ENCODE measurements around the gene BABAM2.
A peak's percentile ranks its signal among the peaks of the same experiment; 100 is the strongest.

Gene BABAM2

GRCh38 chr2:28348921-28349320, 458.4 kb downstream of the BABAM2 start:
- H3K27me3 ChIP-seq (ENCODE audit: control insufficient read depth, insufficient read depth, low read length), result no peaks in the 10 kb centered on the region
- H3K36me3 ChIP-seq (ENCODE audit: insufficient read depth, low read length), result no peaks in the 10 kb centered on the region
- no peak overlapping the region for H3K4me3 ChIP-seq (ENCODE audit: low read length)
- H3K4me2 ChIP-seq (ENCODE audit: low read length), result no peak overlapping the region
- peaks cover 7% of the 10 kb centered on the region for H3K4me1 ChIP-seq (ENCODE audit: control insufficient read depth, insufficient read depth, low read length)
- H3K9ac ChIP-seq (ENCODE audit: low read depth, low read length), result no peak overlapping the region
- no peaks in the 10 kb centered on the region for H3K9me3 ChIP-seq (replicated peaks; ENCODE audit: low read length)

- Histone ChIP-seq H3K9me3 (replicated peaks; ENCODE audit: low read length) (no peaks in the 10 kb centered on the region), H3K4me3 (ENCODE audit: low read length) (no peak overlapping the region)
Observed at GRCh38 chr2:28349546-28350165, 459.1 kb downstream of the BABAM2 start.

GRCh38 chr2:28350196-28350595, 459.7 kb downstream of the BABAM2 start:
- Histone ChIP-seq H3K27me3 (ENCODE audit: control insufficient read depth, insufficient read depth, low read length) (no peaks in the 10 kb centered on the region), H3K9ac (ENCODE audit: low read depth, low read length) (no peak overlapping the region), H3K36me3 (ENCODE audit: insufficient read depth, low read length) (no peaks in the 10 kb centered on the region), H3K4me1 (ENCODE audit: control insufficient read depth, insufficient read depth, low read length) (peaks cover 5% of the 10 kb centered on the region), H3K4me2 (ENCODE audit: low read length) (no peak overlapping the region), H3K9me3 (replicated peaks; ENCODE audit: low read length) (no peaks in the 10 kb centered on the region), H3K4me3 (ENCODE audit: low read length) (no peak overlapping the region)

More at GRCh38 chr2:28349546-28350165, 459.1 kb downstream of the BABAM2 start:
- Histone ChIP-seq H3K4me1 (ENCODE audit: control insufficient read depth, insufficient read depth, low read length) (peaks cover 5% of the 10 kb centered on the region), H3K9ac (ENCODE audit: low read depth, low read length) (no peak overlapping the region), H3K4me2 (ENCODE audit: low read length) (no peak overlapping the region), H3K36me3 (ENCODE audit: insufficient read depth, low read length) (no peaks in the 10 kb centered on the region), H3K27me3 (ENCODE audit: control insufficient read depth, insufficient read depth, low read length) (no peaks in the 10 kb centered on the region)

GRCh38 chr2:28350791-28351285, 460.3 kb downstream of the BABAM2 start:
- H3K27me3 ChIP-seq (ENCODE audit: control insufficient read depth, insufficient read depth, low read length), result no peaks in the 10 kb centered on the region
- H3K9ac ChIP-seq (ENCODE audit: low read depth, low read length), result no peak overlapping the region
- no peak overlapping the region for H3K4me2 ChIP-seq (ENCODE audit: low read length)
- H3K36me3 ChIP-seq (ENCODE audit: insufficient read depth, low read length), result no peaks in the 10 kb centered on the region
- H3K4me3 ChIP-seq (ENCODE audit: low read length), result no peak overlapping the region
- no peaks in the 10 kb centered on the region for H3K9me3 ChIP-seq (replicated peaks; ENCODE audit: low read length)
- H3K4me1 ChIP-seq (ENCODE audit: control insufficient read depth, insufficient read depth, low read length), result peaks cover 11% of the 10 kb centered on the region

- H3K9ac ChIP-seq (ENCODE audit: low read depth, low read length), result no peak overlapping the region
- H3K36me3 ChIP-seq (ENCODE audit: insufficient read depth, low read length), result no peaks in the 10 kb centered on the region
- no peak overlapping the region for H3K4me3 ChIP-seq (ENCODE audit: low read length)
Observed at GRCh38 chr2:28351621-28352020, 461.1 kb downstream of the BABAM2 start.

GRCh38 chr2:28352104-28352503, 461.6 kb downstream of the BABAM2 start:
- Histone ChIP-seq H3K4me3 (ENCODE audit: low read length) (no peak overlapping the region), H3K4me1 (ENCODE audit: control insufficient read depth, insufficient read depth, low read length) (peaks cover 19% of the 10 kb centered on the region), H3K9me3 (replicated peaks; ENCODE audit: low read length) (no peaks in the 10 kb centered on the region), H3K27me3 (ENCODE audit: control insufficient read depth, insufficient read depth, low read length) (no peaks in the 10 kb centered on the region), H3K4me2 (ENCODE audit: low read length) (no peak overlapping the region), H3K36me3 (ENCODE audit: insufficient read depth, low read length) (no peaks in the 10 kb centered on the region), H3K9ac (ENCODE audit: low read depth, low read length) (no peak overlapping the region)

More at GRCh38 chr2:28351621-28352020, 461.1 kb downstream of the BABAM2 start:
- Histone ChIP-seq H3K27me3 (ENCODE audit: control insufficient read depth, insufficient read depth, low read length) (no peaks in the 10 kb centered on the region), H3K4me2 (ENCODE audit: low read length) (no peak overlapping the region), H3K9me3 (replicated peaks; ENCODE audit: low read length) (no peaks in the 10 kb centered on the region), H3K4me1 (ENCODE audit: control insufficient read depth, insufficient read depth, low read length) (peaks cover 19% of the 10 kb centered on the region)

GRCh38 chr2:28352610-28353195, 462.2 kb downstream of the BABAM2 start:
- no peak overlapping the region for H3K4me2 ChIP-seq (ENCODE audit: low read length)
- H3K9ac ChIP-seq (ENCODE audit: low read depth, low read length), result no peak overlapping the region
- H3K4me3 ChIP-seq (ENCODE audit: low read length), result no peak overlapping the region
- H3K27me3 ChIP-seq (ENCODE audit: control insufficient read depth, insufficient read depth, low read length), result no peaks in the 10 kb centered on the region
- H3K36me3 ChIP-seq (ENCODE audit: insufficient read depth, low read length), result no peaks in the 10 kb centered on the region
- no peaks in the 10 kb centered on the region for H3K9me3 ChIP-seq (replicated peaks; ENCODE audit: low read length)
- H3K4me1 ChIP-seq (ENCODE audit: control insufficient read depth, insufficient read depth, low read length), result peaks cover 20% of the 10 kb centered on the region

- no peak overlapping the region for H3K9ac ChIP-seq (ENCODE audit: low read depth, low read length)
- H3K4me1 ChIP-seq (ENCODE audit: control insufficient read depth, insufficient read depth, low read length), result peaks cover 20% of the 10 kb centered on the region
- H3K9me3 ChIP-seq (replicated peaks; ENCODE audit: low read length), result no peaks in the 10 kb centered on the region
Observed at GRCh38 chr2:28354920-28355520, 464.5 kb downstream of the BABAM2 start.

GRCh38 chr2:28355521-28356094, 465.1 kb downstream of the BABAM2 start:
- Histone ChIP-seq H3K9ac (ENCODE audit: low read depth, low read length) (peak overlapping the region; percentile 73), H3K36me3 (ENCODE audit: insufficient read depth, low read length) (no peaks in the 10 kb centered on the region), H3K27me3 (ENCODE audit: control insufficient read depth, insufficient read depth, low read length) (no peaks in the 10 kb centered on the region), H3K9me3 (replicated peaks; ENCODE audit: low read length) (no peaks in the 10 kb centered on the region), H3K4me1 (ENCODE audit: control insufficient read depth, insufficient read depth, low read length) (peaks cover 24% of the 10 kb centered on the region), H3K4me3 (ENCODE audit: low read length) (no peak overlapping the region), H3K4me2 (ENCODE audit: low read length) (peak overlapping the region; percentile 11)

More at GRCh38 chr2:28354920-28355520, 464.5 kb downstream of the BABAM2 start:
- Histone ChIP-seq H3K4me3 (ENCODE audit: low read length) (no peak overlapping the region), H3K36me3 (ENCODE audit: insufficient read depth, low read length) (no peaks in the 10 kb centered on the region), H3K27me3 (ENCODE audit: control insufficient read depth, insufficient read depth, low read length) (no peaks in the 10 kb centered on the region), H3K4me2 (ENCODE audit: low read length) (no peak overlapping the region)

GRCh38 chr2:28356095-28356911, 465.8 kb downstream of the BABAM2 start:
- H3K4me1 ChIP-seq (ENCODE audit: control insufficient read depth, insufficient read depth, low read length), result peaks cover 31% of the 10 kb centered on the region
- peak overlapping the region; percentile 12 for H3K4me2 ChIP-seq (ENCODE audit: low read length)
- H3K9me3 ChIP-seq (replicated peaks; ENCODE audit: low read length), result no peaks in the 10 kb centered on the region
- no peaks in the 10 kb centered on the region for H3K27me3 ChIP-seq (ENCODE audit: control insufficient read depth, insufficient read depth, low read length)
- H3K9ac ChIP-seq (ENCODE audit: low read depth, low read length), result peak overlapping the region; percentile 73
- H3K4me3 ChIP-seq (ENCODE audit: low read length), result no peak overlapping the region
- no peaks in the 10 kb centered on the region for H3K36me3 ChIP-seq (ENCODE audit: insufficient read depth, low read length)

- H3K9ac ChIP-seq (ENCODE audit: low read depth, low read length), result peak overlapping the region; percentile 73
- H3K9me3 ChIP-seq (replicated peaks; ENCODE audit: low read length), result no peaks in the 10 kb centered on the region
- H3K4me2 ChIP-seq (ENCODE audit: low read length), result no peak overlapping the region
- no peaks in the 10 kb centered on the region for H3K36me3 ChIP-seq (ENCODE audit: insufficient read depth, low read length)
- no peak overlapping the region for H3K4me3 ChIP-seq (ENCODE audit: low read length)
- no peaks in the 10 kb centered on the region for H3K27me3 ChIP-seq (ENCODE audit: control insufficient read depth, insufficient read depth, low read length)
- H3K4me1 ChIP-seq (ENCODE audit: control insufficient read depth, insufficient read depth, low read length), result peaks cover 34% of the 10 kb centered on the region
Observed at GRCh38 chr2:28357055-28357454, 466.5 kb downstream of the BABAM2 start.
